PC-9 (cell line): ENCODE measurements around the gene FXYD7. TPM values are rescaled to one million over a fixed set of nuclear protein-coding genes. Genes with fewer than 3 reads are reported as not detected.

Experiments
- BruUV-seq: library from RNA; stranded (reverse); fragments of 400-500 nt; replicated peaks from 2 replicates; lab custom pipeline; 2021; lab: Mats Ljungman, UMichigan
- CTCF ChIA-PET: fragments of 300-600 bp; sonication (Branson Sonifier 250); formaldehyde crosslinking; loops from one replicate; lab custom pipeline; 2022; ENCODE audit warnings: antibody characterized with exemption; lab: Charles Lee
- POLR2A ChIA-PET: fragments of 300-600 bp; sonication (Branson Sonifier 250); formaldehyde crosslinking; loops from one replicate; lab custom pipeline; 2022; ENCODE audit warnings: antibody characterized with exemption; ENCODE audit not compliant: unreplicated experiment; lab: Charles Lee
- DNase-seq, 2 experiments: peaks; one replicate each; pipeline versions ENCODE4 v3.0.0 to v3.0.0-alpha.2; 2015 to 2022; ENCODE audit warnings: mixed read lengths in 1 of 2
- H2AFZ ChIP-seq: fragments of 200-600 bp; sonication (generic); 2 replicates; pipeline ENCODE4 v1.8.1; 2017; ENCODE audit warnings: antibody characterized with exemption
- H3F3A ChIP-seq: fragments of 200-600 bp; sonication (generic); 2 replicates; pipeline ENCODE4 v1.8.1; 2017; ENCODE audit warnings: antibody characterized with exemption, mild to moderate bottlenecking, low read depth; ENCODE audit not compliant: insufficient read depth
- H3K27ac ChIP-seq: fragments of 200-600 bp; sonication (generic); 2 replicates; pipeline ENCODE4 v1.6.1; 2016; ENCODE audit warnings: mixed run types
- H3K27me3 ChIP-seq: fragments of 200-600 bp; sonication (generic); 2 replicates; pipeline ENCODE4 v1.6.1; 2016; ENCODE audit warnings: low read depth, mixed run types; ENCODE audit not compliant: insufficient read depth
- H3K36me3 ChIP-seq: fragments of 200-600 bp; sonication (generic); 2 replicates; pipeline ENCODE4 v1.6.1; 2016; ENCODE audit warnings: low read depth, mixed run types
- H3K4me1 ChIP-seq: fragments of 200-600 bp; sonication (generic); replicated peaks from 2 replicates; pipeline ENCODE4 v1.6.1; 2016; ENCODE audit warnings: mixed run types; ENCODE audit not compliant: insufficient read depth
- H3K4me2 ChIP-seq: fragments of 200-600 bp; sonication (generic); 2 replicates; pipeline ENCODE4 v1.6.1; 2017; ENCODE audit warnings: mixed run types
- H3K4me3 ChIP-seq: fragments of 200-600 bp; sonication (generic); 2 replicates; pipeline ENCODE4 v1.6.1; 2016; ENCODE audit warnings: mixed run types
- H3K79me2 ChIP-seq: fragments of 200-600 bp; sonication (generic); 2 replicates; pipeline ENCODE4 v1.6.1; 2017; ENCODE audit warnings: low read depth, mixed run types
- H3K9me2 ChIP-seq: fragments of 200-600 bp; sonication (generic); 2 replicates; pipeline ENCODE4 v1.8.1; 2017; ENCODE audit warnings: mild to moderate bottlenecking; ENCODE audit not compliant: insufficient read depth
- H3K9me3 ChIP-seq: fragments of 200-600 bp; sonication (generic); 2 replicates; pipeline ENCODE4 v1.8.1; 2016; ENCODE audit warnings: low read depth; ENCODE audit not compliant: insufficient read depth
- H4K20me1 ChIP-seq: fragments of 200-600 bp; sonication (generic); 2 replicates; pipeline ENCODE4 v1.8.1; 2017; ENCODE audit not compliant: insufficient read depth
- EZH2 ChIP-seq: fragments of 200-600 bp; sonication (generic); IDR thresholded peaks from 2 replicates; pipeline ENCODE4 v1.8.0; 2017; ENCODE audit warnings: antibody characterized with exemption, low read depth
- intact Hi-C: fragments of 100-400 bp; cut with micrococcal nuclease; formaldehyde crosslinking; loops from one replicate; pipeline ENCODE4 v1.10.0; 2022; ENCODE audit not compliant: unreplicated experiment
- total RNA-seq: library from RNA; stranded (reverse); gene quantifications from 2 replicates; pipeline ENCODE4 v1.2.3, GENCODE V29; 2021
- TF ChIP-seq, protein P1 (sequence below): fragments of 200-600 bp; sonication (generic); conservative IDR thresholded peaks from 2 replicates; pipeline ENCODE4 v1.6.1; 2017; ENCODE audit warnings: mixed run types, antibody characterized with exemption, mild to moderate bottlenecking, moderate library complexity

The FXYD7 gene
- total RNA-seq, 1 experiment from 2014 or later: not detected

- intact Hi-C loops: no loop called here
- Histone ChIP-seq H3K9me3 (no peaks in the 10 kb centered on the region), H3K79me2 (peaks cover 54% of the 10 kb centered on the region), H3K27ac (peak overlapping the region; percentile 66), H3K4me2 (peak overlapping the region; percentile 95), H3F3A (peaks cover 12% of the 10 kb centered on the region), H3K4me1 (peaks cover 32% of the 10 kb centered on the region), H4K20me1 (0 out of 2 replicates have a peak, but pooled peaks cover 9% of the 10 kb centered on the region), H3K27me3 (no peaks in the 10 kb centered on the region), H3K36me3 (peaks cover 20% of the 10 kb centered on the region), H3K9me2 (no peaks in the 10 kb centered on the region), H3K4me3 (peak overlapping the region; percentile 71), H2AFZ (peak overlapping the region; percentile 83)
- ChIA-PET POLR2A (interaction anchor here (0.6 to 1.0 kb wide), 2 partner anchors 13 to 893 kb away, joined by 3 to 13 read pairs; no protein-coding TSS in a partner anchor), CTCF (interaction anchor here (0.6 to 0.7 kb wide), 4 partner anchors 9 to 208 kb away, joined by 3 to 15 read pairs (median 7); partner anchors contain the start of gene FXYD7)
- TF ChIP-seq, protein P1, sequence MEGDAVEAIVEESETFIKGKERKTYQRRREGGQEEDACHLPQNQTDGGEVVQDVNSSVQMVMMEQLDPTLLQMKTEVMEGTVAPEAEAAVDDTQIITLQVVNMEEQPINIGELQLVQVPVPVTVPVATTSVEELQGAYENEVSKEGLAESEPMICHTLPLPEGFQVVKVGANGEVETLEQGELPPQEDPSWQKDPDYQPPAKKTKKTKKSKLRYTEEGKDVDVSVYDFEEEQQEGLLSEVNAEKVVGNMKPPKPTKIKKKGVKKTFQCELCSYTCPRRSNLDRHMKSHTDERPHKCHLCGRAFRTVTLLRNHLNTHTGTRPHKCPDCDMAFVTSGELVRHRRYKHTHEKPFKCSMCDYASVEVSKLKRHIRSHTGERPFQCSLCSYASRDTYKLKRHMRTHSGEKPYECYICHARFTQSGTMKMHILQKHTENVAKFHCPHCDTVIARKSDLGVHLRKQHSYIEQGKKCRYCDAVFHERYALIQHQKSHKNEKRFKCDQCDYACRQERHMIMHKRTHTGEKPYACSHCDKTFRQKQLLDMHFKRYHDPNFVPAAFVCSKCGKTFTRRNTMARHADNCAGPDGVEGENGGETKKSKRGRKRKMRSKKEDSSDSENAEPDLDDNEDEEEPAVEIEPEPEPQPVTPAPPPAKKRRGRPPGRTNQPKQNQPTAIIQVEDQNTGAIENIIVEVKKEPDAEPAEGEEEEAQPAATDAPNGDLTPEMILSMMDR: peak; percentile 73
- no peak for TF ChIP-seq EZH2
- peak in 1 of 2 experiments; percentile 57 for DNase-seq
- BruUV-seq: no TSS peak
Measured at GRCh38 chr19:35153701-35154524, 10.9 kb downstream of the FXYD7 start.

DNA sequence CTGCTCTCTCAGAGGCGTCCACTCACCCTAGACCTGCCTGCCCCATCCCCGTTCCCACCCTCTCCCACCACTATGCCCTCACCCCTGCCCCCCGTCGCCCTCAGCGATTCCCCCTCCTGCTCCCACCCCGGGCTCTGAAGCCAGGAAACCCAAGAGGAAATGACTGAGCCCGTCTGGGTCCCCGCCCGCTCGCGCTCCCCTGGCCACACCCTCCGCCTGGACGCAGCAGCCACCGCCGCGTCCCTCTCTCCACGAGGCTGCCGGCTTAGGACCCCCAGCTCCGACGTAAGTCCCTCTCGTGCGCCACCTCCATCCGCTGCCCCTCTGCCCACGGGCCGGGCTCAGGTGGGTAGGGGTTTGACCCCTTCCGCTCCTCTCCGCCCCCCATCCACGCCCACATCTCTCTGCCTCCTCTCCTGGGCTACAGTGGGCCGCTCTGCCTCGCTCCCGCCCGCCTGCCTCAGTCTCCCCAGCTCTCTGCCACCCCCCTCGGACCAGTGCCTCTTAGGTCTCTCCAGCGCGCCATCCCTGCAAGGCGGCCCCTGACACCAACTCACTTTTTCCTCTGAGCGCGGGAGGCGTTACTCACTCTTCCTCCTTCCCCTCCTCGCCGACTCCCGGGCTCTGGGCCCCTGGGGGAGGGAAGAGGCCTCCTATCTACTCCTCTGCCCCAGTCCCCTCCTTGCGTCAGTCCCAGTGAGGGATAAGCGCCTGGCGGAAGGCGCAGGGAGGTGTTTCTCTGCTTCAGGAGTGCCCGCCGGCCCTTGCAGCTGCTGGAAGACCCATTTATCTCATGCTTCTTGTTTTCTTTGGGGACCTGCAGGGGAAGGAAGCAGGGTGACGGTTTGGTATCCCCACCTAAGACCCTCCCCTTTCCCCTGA, 11.7 kb downstream of the FXYD7 start, which contains the start of gene FXYD5:
TSS of gene FXYD5 (plus strand) at position 211 of the 882 bp plus-strand sequence. CDS start 816 bp downstream, outside the sequence.
- 0 out of 2 replicates have a peak, but pooled peaks cover 9% of the 10 kb centered on the region for H4K20me1 ChIP-seq
- H3K4me3 ChIP-seq: peak within 1 kb of the TSS; percentile 71
- H2AFZ ChIP-seq: peak within 1 kb of the TSS; percentile 83
- ChIA-PET POLR2A (interaction anchor here (0.6 to 1.0 kb wide), 2 partner anchors 14 to 894 kb away, joined by 3 to 13 read pairs; no protein-coding TSS in a partner anchor), CTCF (interaction anchor here (0.6 to 0.7 kb wide), 3 partner anchors 9 to 207 kb away, joined by 3 to 9 read pairs (median 5); no protein-coding TSS in a partner anchor)
- H3K9me3 ChIP-seq: no peaks in the 10 kb centered on the region
- H3K27me3 ChIP-seq: no peaks in the 10 kb centered on the region
- peak within 1 kb of the TSS; percentile 66 for H3K27ac ChIP-seq
- peaks cover 21% of the 10 kb centered on the region for H3F3A ChIP-seq
- peaks cover 32% of the 10 kb centered on the region for H3K4me1 ChIP-seq
- no TSS peak for BruUV-seq
- H3K79me2 ChIP-seq: peaks cover 62% of the 10 kb centered on the region
- peaks cover 28% of the 10 kb centered on the region for H3K36me3 ChIP-seq
- TF ChIP-seq, protein P1: no peak
- no peak for TF ChIP-seq EZH2
- intact Hi-C loops: loop anchor here (1.0 kb wide), 1 partner anchor 94 kb away; no protein-coding TSS in a partner anchor
- H3K4me2 ChIP-seq: peak within 1 kb of the TSS; percentile 95
- DNase-seq: peak; percentile 63 to 65
- H3K9me2 ChIP-seq: no peaks in the 10 kb centered on the region

- Histone ChIP-seq H3K4me2 (peak overlapping the region; percentile 95), H3K27me3 (no peaks in the 10 kb centered on the region), H3K9me3 (no peaks in the 10 kb centered on the region), H3K4me3 (peak overlapping the region; percentile 71), H3K9me2 (no peaks in the 10 kb centered on the region), H3K27ac (peak overlapping the region; percentile 66), H3K36me3 (peaks cover 33% of the 10 kb centered on the region), H3F3A (peaks cover 24% of the 10 kb centered on the region; the same call in 1 of the 2 replicates), H3K4me1 (peaks cover 30% of the 10 kb centered on the region), H3K79me2 (peaks cover 62% of the 10 kb centered on the region), H2AFZ (peak overlapping the region; percentile 83), H4K20me1 (0 out of 2 replicates have a peak, but pooled peaks cover 9% of the 10 kb centered on the region)
- intact Hi-C loops: loop anchor here (1.0 kb wide), 1 partner anchor 93 kb away; no protein-coding TSS in a partner anchor
- CTCF ChIA-PET: no interaction called here
- POLR2A ChIA-PET: no interaction called here
- no TSS peak for BruUV-seq
- no peak for DNase-seq
- TF ChIP-seq, protein P1: no peak
- TF ChIP-seq EZH2: no peak
Measured at GRCh38 chr19:35155441-35155840, 12.4 kb downstream of the FXYD7 start.
